ENCODE data around the gene MUC20. TPM values are rescaled to one million over a fixed set of nuclear protein-coding genes. Genes with fewer than 3 reads are reported as not detected.

The MUC20 gene
- total and polyA plus RNA-seq, 9 donors: 1.5 to 25.5 (median 11.0) TPM

DNA sequence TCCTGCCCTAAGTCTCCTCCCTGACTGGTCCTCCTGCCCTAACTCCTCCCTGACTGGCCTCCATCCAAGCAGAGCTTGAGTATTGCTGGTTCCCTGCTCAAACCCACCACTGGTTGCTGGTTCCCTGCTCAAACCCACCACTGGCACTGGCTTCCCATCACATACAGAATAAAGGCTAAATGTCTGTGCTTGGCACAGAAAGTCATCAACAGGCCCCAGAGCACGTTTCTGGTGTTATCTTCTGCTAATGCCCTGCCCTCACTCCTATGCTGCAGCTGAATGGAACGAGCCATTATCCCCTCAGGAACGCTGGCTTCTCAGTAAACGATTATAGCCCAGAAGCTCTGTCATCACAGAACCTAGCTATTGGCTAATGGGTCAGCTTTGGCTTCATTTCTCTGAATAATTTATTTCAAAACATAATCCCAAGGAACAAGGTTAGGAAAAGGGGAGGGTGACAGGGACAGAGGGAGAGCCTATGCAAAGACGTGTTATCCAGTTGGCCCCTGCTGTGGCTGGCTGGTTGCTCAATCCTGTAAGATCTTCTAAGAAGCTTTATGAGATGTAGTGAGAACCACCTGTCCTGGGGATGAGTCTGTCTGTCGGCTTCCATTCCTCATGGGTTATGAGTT lies 6.3 kb upstream of the MUC20 start:
- no peaks in the 10 kb centered on the region for H3K9me3 ChIP-seq
- H3K36me3 ChIP-seq: no peaks in the 10 kb centered on the region
- no peak overlapping the region for H3K27ac ChIP-seq
- intact Hi-C loops (cut with DNase I): no loop called here
- H3K27me3 ChIP-seq: no peaks in the 10 kb centered on the region
- TF ChIP-seq EP300 (IDR thresholded peaks at IDR 0.05): no peak
- no peak for TF ChIP-seq POLR2A (IDR thresholded peaks at IDR 0.05)
- TF ChIP-seq, protein P1, sequence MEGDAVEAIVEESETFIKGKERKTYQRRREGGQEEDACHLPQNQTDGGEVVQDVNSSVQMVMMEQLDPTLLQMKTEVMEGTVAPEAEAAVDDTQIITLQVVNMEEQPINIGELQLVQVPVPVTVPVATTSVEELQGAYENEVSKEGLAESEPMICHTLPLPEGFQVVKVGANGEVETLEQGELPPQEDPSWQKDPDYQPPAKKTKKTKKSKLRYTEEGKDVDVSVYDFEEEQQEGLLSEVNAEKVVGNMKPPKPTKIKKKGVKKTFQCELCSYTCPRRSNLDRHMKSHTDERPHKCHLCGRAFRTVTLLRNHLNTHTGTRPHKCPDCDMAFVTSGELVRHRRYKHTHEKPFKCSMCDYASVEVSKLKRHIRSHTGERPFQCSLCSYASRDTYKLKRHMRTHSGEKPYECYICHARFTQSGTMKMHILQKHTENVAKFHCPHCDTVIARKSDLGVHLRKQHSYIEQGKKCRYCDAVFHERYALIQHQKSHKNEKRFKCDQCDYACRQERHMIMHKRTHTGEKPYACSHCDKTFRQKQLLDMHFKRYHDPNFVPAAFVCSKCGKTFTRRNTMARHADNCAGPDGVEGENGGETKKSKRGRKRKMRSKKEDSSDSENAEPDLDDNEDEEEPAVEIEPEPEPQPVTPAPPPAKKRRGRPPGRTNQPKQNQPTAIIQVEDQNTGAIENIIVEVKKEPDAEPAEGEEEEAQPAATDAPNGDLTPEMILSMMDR (IDR thresholded peaks at IDR 0.05): no peak
- DNase-seq: no peak
- no peaks in the 10 kb centered on the region for H3K4me1 ChIP-seq (ENCODE audit: insufficient read depth)
- no peak overlapping the region for H3K4me3 ChIP-seq
- WGBS, 3 donors: 81 to 89% (median 84%) methylated on average over 6 of the region's 6 CpGs

GRCh38 chr3:195715134-195715533 lies 5.6 kb upstream of the MUC20 start:
- Histone ChIP-seq H3K4me1 (ENCODE audit: insufficient read depth) (no peaks in the 10 kb centered on the region), H3K9me3 (no peaks in the 10 kb centered on the region), H3K27me3 (no peaks in the 10 kb centered on the region), H3K36me3 (no peaks in the 10 kb centered on the region), H3K4me3 (no peak overlapping the region), H3K27ac (no peak overlapping the region)
- TF ChIP-seq POLR2A (IDR thresholded peaks at IDR 0.05) (no peak), EP300 (IDR thresholded peaks at IDR 0.05) (no peak)
- TF ChIP-seq, protein P1 (IDR thresholded peaks at IDR 0.05): no peak
- DNase-seq: no peak
- intact Hi-C loops (cut with DNase I): no loop called here
- 64 to 91% (median 68%) methylated on average over 4 of the region's 4 CpGs for WGBS, 3 donors

GRCh38 chr3:195715583-195716266 lies 5.1 kb upstream of the MUC20 start:
- intact Hi-C loops (cut with DNase I): no loop called here
- no peak for TF ChIP-seq POLR2A (IDR thresholded peaks at IDR 0.05)
- TF ChIP-seq, protein P1 (IDR thresholded peaks at IDR 0.05): no peak
- Histone ChIP-seq H3K27me3 (no peaks in the 10 kb centered on the region), H3K4me1 (ENCODE audit: insufficient read depth) (no peaks in the 10 kb centered on the region), H3K4me3 (no peak overlapping the region), H3K36me3 (no peaks in the 10 kb centered on the region), H3K27ac (no peak overlapping the region), H3K9me3 (no peaks in the 10 kb centered on the region)
- no peak for DNase-seq
- 83 to 93% (median 86%) methylated on average over 14 of the region's 14 CpGs for WGBS, 3 donors

- intact Hi-C loops (cut with DNase I): no loop called here
- no peak for TF ChIP-seq POLR2A (IDR thresholded peaks at IDR 0.05)
- TF ChIP-seq EP300 (IDR thresholded peaks at IDR 0.05): no peak
- TF ChIP-seq, protein P1 (IDR thresholded peaks at IDR 0.05): no peak
- no peaks in the 10 kb centered on the region for H3K4me1 ChIP-seq (ENCODE audit: insufficient read depth)
- H3K27me3 ChIP-seq: no peaks in the 10 kb centered on the region
- no peaks in the 10 kb centered on the region for H3K9me3 ChIP-seq
- no peak for DNase-seq
- no peak overlapping the region for H3K4me3 ChIP-seq
- H3K36me3 ChIP-seq: no peaks in the 10 kb centered on the region
- WGBS, 3 donors: 73 to 82% (median 73%) methylated on average over 9 of the region's 9 CpGs
- H3K27ac ChIP-seq: no peak overlapping the region
Observed at GRCh38 chr3:195717416-195717815, 3.4 kb upstream of the MUC20 start.

All from ovary (tissue), 9 donors.